Measurements from ENCODE around the gene RTKN. TPM values are rescaled to one million over a fixed set of nuclear protein-coding genes. Genes with fewer than 3 reads are reported as not detected.

Gene RTKN
- total and polyA plus RNA-seq, 7 experiments from 2014 or later, result 0.26 to 1.5 (median 0.97) TPM; not detected in 2

- Histone ChIP-seq H3K27me3 (ENCODE audit: control insufficient read depth in 2 of 2, insufficient read depth in 2 of 2, low read length in 2 of 2) (no peaks in the 10 kb centered on the region), H3K9me3 (ENCODE audit: control insufficient read depth in 2 of 3, low read length in 3 of 3) (no peaks in the 10 kb centered on the region), H3K36me3 (ENCODE audit: control insufficient read depth in 2 of 3, insufficient read depth in 3 of 3, low read length in 3 of 3) (peaks cover 0 to 7% (median 0%) of the 10 kb centered on the region in 3 experiments), H3K27ac (ENCODE audit: low read depth, low read length) (no peak overlapping the region), H3K4me1 (ENCODE audit: control insufficient read depth in 2 of 2, insufficient read depth in 2 of 2, low read length in 2 of 2) (peaks cover 8 to 23% of the 10 kb centered on the region in 2 donors), H3K4me3 (ENCODE audit: low read length) (no peak overlapping the region)
- Mint-ChIP-seq H3K4me1 (peaks cover 0 to 15% (median 5%) of the 10 kb centered on the region in 7 donors), H3K27me3 (peaks cover 0 to 14% (median 5%) of the 10 kb centered on the region in 5 donors), H3K27ac (no peak overlapping the region), H3K36me3 (no peaks in the 10 kb centered on the region), H3K4me3 (no peak overlapping the region), H3K9me3 (no peaks in the 10 kb centered on the region)
- DNase-seq, result no peak
- ChIA-PET POLR2A (no interaction called here), CTCF (interaction anchor here (0.6 kb wide), 1 partner anchor 714 kb away, joined by 3 read pairs; no protein-coding TSS in a partner anchor)
- intact Hi-C loops (cut with micrococcal nuclease), result loop anchor here (2.0 to 10.0 kb wide), 8 partner anchors 126 to 1159 kb away; partner anchors contain the start of genes CCT7 (in 1 of the 2), DGUOK (in 1 of the 2), MTHFD2 (in 1 of the 2) and PRADC1 (in 1 of the 2)
- ATAC-seq, result no peak
These were observed 48.2 kb downstream of the RTKN start for GRCh38 chr2:74393525-74393924.

DNA sequence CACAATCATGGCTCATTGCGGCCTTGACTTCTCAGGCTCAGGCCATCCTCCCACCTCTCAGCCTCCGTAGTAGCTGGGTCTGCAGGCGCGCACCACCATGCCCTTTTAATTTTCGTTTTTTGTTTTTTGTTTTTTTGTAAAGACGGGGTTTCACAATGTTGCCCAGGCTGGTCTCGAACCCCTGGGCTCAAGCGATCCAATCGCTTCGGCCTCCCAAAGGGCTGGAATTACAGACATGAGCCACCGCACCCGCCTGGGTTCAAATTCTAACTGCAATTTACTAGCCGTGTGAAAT, 49.3 kb downstream of the RTKN start:
- Histone ChIP-seq H3K4me1 (ENCODE audit: control insufficient read depth in 2 of 2, insufficient read depth in 2 of 2, low read length in 2 of 2) (peaks cover 8 to 25% of the 10 kb centered on the region in 2 donors), H3K9me3 (ENCODE audit: control insufficient read depth in 2 of 3, low read length in 3 of 3) (no peaks in the 10 kb centered on the region), H3K27me3 (ENCODE audit: control insufficient read depth in 2 of 2, insufficient read depth in 2 of 2, low read length in 2 of 2) (no peaks in the 10 kb centered on the region), H3K27ac (ENCODE audit: low read depth, low read length) (no peak overlapping the region), H3K4me3 (ENCODE audit: low read length) (no peak overlapping the region), H3K36me3 (ENCODE audit: control insufficient read depth in 2 of 3, insufficient read depth in 3 of 3, low read length in 3 of 3) (peaks cover 0 to 7% (median 0%) of the 10 kb centered on the region in 3 experiments)
- Mint-ChIP-seq H3K4me1 (peaks cover 0 to 15% (median 5%) of the 10 kb centered on the region in 7 donors), H3K27ac (peak overlapping the region in 5 of 9 donors; percentile 42 to 100 (median 100)), H3K36me3 (no peaks in the 10 kb centered on the region), H3K4me3 (peak overlapping the region in 3 of 10 donors; percentile 40 to 100 (median 96)), H3K27me3 (peaks cover 0 to 14% (median 5%) of the 10 kb centered on the region in 5 donors), H3K9me3 (no peaks in the 10 kb centered on the region)
- intact Hi-C loops (cut with micrococcal nuclease), result loop anchor here (1.0 to 10.0 kb wide), 20 partner anchors 12 to 1158 kb away; partner anchors contain the start of genes AUP1 (in 2 of the 2), C2orf81 (in 2 of the 2), HTRA2 (in 2 of the 2) and MTHFD2 (in 2 of the 2)
- no peak for DNase-seq
- CTCF ChIA-PET, result interaction anchor here (0.7 to 2.3 kb wide), 10 partner anchors 20 to 568 kb away, joined by 3 to 10 read pairs (median 4); partner anchors contain the start of genes C2orf81 and WDR54
- no peak for ATAC-seq
- POLR2A ChIA-PET, result interaction anchor here (0.8 to 4.7 kb wide), 11 partner anchors 11 to 567 kb away, joined by 3 to 23 read pairs (median 4); partner anchors contain the start of genes C2orf81, CCDC142, INO80B and MOB1A

- Histone ChIP-seq H3K4me1 (ENCODE audit: control insufficient read depth in 2 of 2, insufficient read depth in 2 of 2, low read length in 2 of 2) (peaks cover 8 to 25% of the 10 kb centered on the region in 2 donors), H3K27ac (ENCODE audit: low read depth, low read length) (peak overlapping the region; percentile 91), H3K36me3 (ENCODE audit: control insufficient read depth in 2 of 3, insufficient read depth in 3 of 3, low read length in 3 of 3) (peaks cover 0 to 7% (median 0%) of the 10 kb centered on the region in 3 experiments), H3K4me3 (ENCODE audit: low read length) (peak overlapping the region; percentile 78), H3K9me3 (ENCODE audit: control insufficient read depth in 2 of 3, low read length in 3 of 3) (no peaks in the 10 kb centered on the region), H3K27me3 (ENCODE audit: control insufficient read depth in 2 of 2, insufficient read depth in 2 of 2, low read length in 2 of 2) (no peaks in the 10 kb centered on the region)
- POLR2A ChIA-PET, result interaction anchor here (0.7 to 4.7 kb wide), 14 partner anchors 10 to 567 kb away, joined by 3 to 23 read pairs (median 4); partner anchors contain the start of genes C2orf81, CCDC142, INO80B and MOB1A
- H3K27ac Mint-ChIP-seq, result peak overlapping the region in 8 of 9 donors; percentile 98 to 100 (median 99)
- CTCF ChIA-PET, result interaction anchor here (0.6 to 2.3 kb wide), 12 partner anchors 10 to 568 kb away, joined by 3 to 10 read pairs (median 4); partner anchors contain the start of genes C2orf81 and WDR54
- H3K36me3 Mint-ChIP-seq, result no peaks in the 10 kb centered on the region
- peaks cover 0 to 15% (median 5%) of the 10 kb centered on the region in 7 donors for H3K4me1 Mint-ChIP-seq
- DNase-seq (peak; percentile 89 to 99 (median 93)), ATAC-seq (peak; percentile 97)
- H3K9me3 Mint-ChIP-seq, result no peaks in the 10 kb centered on the region
- H3K4me3 Mint-ChIP-seq, result peak overlapping the region in 4 of 10 donors; percentile 40 to 100 (median 92)
- H3K27me3 Mint-ChIP-seq, result peaks cover 0 to 14% (median 5%) of the 10 kb centered on the region in 5 donors
- intact Hi-C loops (cut with micrococcal nuclease), result loop anchor here (1.0 to 10.0 kb wide), 22 partner anchors 12 to 1157 kb away; partner anchors contain the start of genes AUP1 (in 2 of the 2), C2orf81 (in 2 of the 2), HTRA2 (in 2 of the 2) and MTHFD2 (in 2 of the 2)
These were observed 49.9 kb downstream of the RTKN start for GRCh38 chr2:74391580-74392448.

- no peaks in the 10 kb centered on the region for H3K9me3 Mint-ChIP-seq
- no peak for ATAC-seq
These were observed 50.5 kb downstream of the RTKN start for GRCh38 chr2:74391209-74391579.

GRCh38 chr2:74390606-74391005, 51.1 kb downstream of the RTKN start:
- Histone ChIP-seq H3K27ac (ENCODE audit: low read depth, low read length) (peak overlapping the region; percentile 91), H3K4me1 (ENCODE audit: control insufficient read depth in 2 of 2, insufficient read depth in 2 of 2, low read length in 2 of 2) (peaks cover 8 to 25% of the 10 kb centered on the region in 2 donors), H3K9me3 (ENCODE audit: control insufficient read depth in 2 of 3, low read length in 3 of 3) (no peaks in the 10 kb centered on the region), H3K4me3 (ENCODE audit: low read length) (peak overlapping the region; percentile 78), H3K36me3 (ENCODE audit: control insufficient read depth in 2 of 3, insufficient read depth in 3 of 3, low read length in 3 of 3) (peaks cover 0 to 7% (median 0%) of the 10 kb centered on the region in 3 experiments), H3K27me3 (ENCODE audit: control insufficient read depth in 2 of 2, insufficient read depth in 2 of 2, low read length in 2 of 2) (no peaks in the 10 kb centered on the region)
- no peaks in the 10 kb centered on the region for H3K36me3 Mint-ChIP-seq
- intact Hi-C loops (cut with micrococcal nuclease), result loop anchor here (1.0 to 10.0 kb wide), 6 partner anchors 123 to 1156 kb away; partner anchors contain the start of genes CCT7 (in 1 of the 2), PRADC1 (in 1 of the 2) and STAMBP (in 1 of the 2)
- ChIA-PET CTCF (interaction anchor here (1.2 to 2.3 kb wide), 3 partner anchors 10 to 566 kb away, joined by 4 to 10 read pairs (median 4); partner anchors contain the start of genes C2orf81 and WDR54), POLR2A (interaction anchor here (0.7 to 4.7 kb wide), 6 partner anchors 11 to 563 kb away, joined by 3 to 23 read pairs (median 7); partner anchors contain the start of genes C2orf81, CCDC142, STAMBP and TTC31)
- no peaks in the 10 kb centered on the region for H3K9me3 Mint-ChIP-seq
- peaks cover 0 to 15% (median 5%) of the 10 kb centered on the region in 7 donors for H3K4me1 Mint-ChIP-seq
- DNase-seq, result no peak
- peak overlapping the region in 1 of 10 donors; percentile 70 for H3K4me3 Mint-ChIP-seq
- no peak for ATAC-seq
- H3K27ac Mint-ChIP-seq, result peak overlapping the region in 6 of 9 donors; percentile 4 to 99 (median 37)
- peaks cover 0 to 14% (median 5%) of the 10 kb centered on the region in 5 donors for H3K27me3 Mint-ChIP-seq

More at GRCh38 chr2:74391209-74391579, 50.5 kb downstream of the RTKN start:
- peak overlapping the region in 8 of 9 donors; percentile 92 to 100 (median 98) for H3K27ac Mint-ChIP-seq
- no peaks in the 10 kb centered on the region for H3K36me3 Mint-ChIP-seq
- DNase-seq, result no peak
- Histone ChIP-seq H3K27ac (ENCODE audit: low read depth, low read length) (peak overlapping the region; percentile 91), H3K4me1 (ENCODE audit: control insufficient read depth in 2 of 2, insufficient read depth in 2 of 2, low read length in 2 of 2) (peaks cover 8 to 25% of the 10 kb centered on the region in 2 donors), H3K36me3 (ENCODE audit: control insufficient read depth in 2 of 3, insufficient read depth in 3 of 3, low read length in 3 of 3) (peaks cover 0 to 7% (median 0%) of the 10 kb centered on the region in 3 experiments), H3K4me3 (ENCODE audit: low read length) (peak overlapping the region; percentile 78), H3K9me3 (ENCODE audit: control insufficient read depth in 2 of 3, low read length in 3 of 3) (no peaks in the 10 kb centered on the region), H3K27me3 (ENCODE audit: control insufficient read depth in 2 of 2, insufficient read depth in 2 of 2, low read length in 2 of 2) (no peaks in the 10 kb centered on the region)
- intact Hi-C loops (cut with micrococcal nuclease), result loop anchor here (1.0 to 10.0 kb wide), 6 partner anchors 124 to 1156 kb away; partner anchors contain the start of genes CCT7 (in 1 of the 2), PRADC1 (in 1 of the 2) and STAMBP (in 1 of the 2)
- peak overlapping the region in 3 of 10 donors; percentile 88 to 100 (median 96) for H3K4me3 Mint-ChIP-seq
- peaks cover 0 to 14% (median 5%) of the 10 kb centered on the region in 5 donors for H3K27me3 Mint-ChIP-seq
- H3K4me1 Mint-ChIP-seq, result peaks cover 0 to 15% (median 5%) of the 10 kb centered on the region in 7 donors
- POLR2A ChIA-PET, result interaction anchor here (0.7 to 4.7 kb wide), 10 partner anchors 12 to 566 kb away, joined by 3 to 23 read pairs (median 6); partner anchors contain the start of genes C2orf81, CCDC142, INO80B and MOB1A
- CTCF ChIA-PET, result interaction anchor here (0.6 to 2.3 kb wide), 9 partner anchors 9 to 567 kb away, joined by 3 to 10 read pairs (median 4); partner anchors contain the start of genes C2orf81 and WDR54

Measured in naive thymus-derived CD4-positive, alpha-beta T cell (primary cell).